Neural cell (in vitro differentiated cells): ENCODE measurements around the gene ST3GAL3. TPM values are rescaled to one million over a fixed set of nuclear protein-coding genes. Genes with fewer than 3 reads are reported as not detected.

Experiments used
- H2AFZ ChIP-seq: fragments of 200-600, 300-800 bp; sonication (generic), shearing (Covaris generic); 2 replicates; pipeline ENCODE4 v1.6.0; 2014; ENCODE audit warnings: low read depth, mild to moderate bottlenecking, antibody characterized with exemption, low read length, moderate library complexity
- H3F3A ChIP-seq: fragments of 200-600 bp; shearing (Covaris generic); 2 replicates; pipeline ENCODE4 v1.6.1; 2016; ENCODE audit warnings: mild to moderate bottlenecking, moderate library complexity, mixed read lengths, antibody characterized with exemption, low read length; ENCODE audit not compliant: insufficient read depth, poor library complexity, severe bottlenecking
- H3K27ac ChIP-seq: fragments of 200-600, 300-800 bp; sonication (generic), shearing (Covaris generic); 2 replicates; pipeline ENCODE4 v1.5.1; 2014; ENCODE audit warnings: mild to moderate bottlenecking, low read length, moderate library complexity
- H3K27me3 ChIP-seq: fragments of 300-800, 200-600 bp; sonication (generic), shearing (Covaris generic); 2 replicates; pipeline ENCODE4 v1.6.0; 2014; ENCODE audit warnings: mild to moderate bottlenecking, low read depth, low read length, moderate library complexity; ENCODE audit not compliant: insufficient read depth
- H3K36me3 ChIP-seq: fragments of 300-800, 200-600 bp; sonication (generic), shearing (Covaris generic); 2 replicates; pipeline ENCODE4 v1.5.1; 2014; ENCODE audit warnings: mild to moderate bottlenecking, antibody characterized with exemption, low read length, moderate library complexity; ENCODE audit not compliant: insufficient read depth
- H3K4me2 ChIP-seq: fragments of 300-800, 200-600 bp; sonication (generic), shearing (Covaris generic); 2 replicates; pipeline ENCODE4 v1.6.0; 2014; ENCODE audit warnings: mild to moderate bottlenecking, low read length
- H3K4me3 ChIP-seq: fragments of 300-800, 200-600 bp; sonication (generic), shearing (Covaris generic); 2 replicates; pipeline ENCODE4 v1.5.1; 2014; ENCODE audit warnings: mild to moderate bottlenecking, low read length, moderate library complexity
- H3K79me2 ChIP-seq: fragments of 200-600 bp; shearing (Covaris generic); replicated peaks from 2 replicates; pipeline ENCODE4 v1.6.0; 2014; ENCODE audit warnings: mild to moderate bottlenecking, low read length, moderate library complexity; ENCODE audit not compliant: insufficient read depth
- H3K9ac ChIP-seq: fragments of 300-800, 200-600 bp; sonication (generic), shearing (Covaris generic); 2 replicates; pipeline ENCODE4 v1.6.1; 2016; ENCODE audit warnings: mild to moderate bottlenecking, low read length, mixed read lengths
- H3K9me2 ChIP-seq: fragments of 200-600 bp; shearing (Covaris generic); 2 replicates; pipeline ENCODE4 v1.6.1; 2016; ENCODE audit warnings: mild to moderate bottlenecking, low read length, mixed read lengths; ENCODE audit not compliant: insufficient read depth
- H3K9me3 ChIP-seq: fragments of 200-600, 300-800 bp; sonication (generic), shearing (Covaris generic); 2 replicates; pipeline ENCODE4 v1.6.1; 2016; ENCODE audit warnings: mild to moderate bottlenecking, mixed run types, low read length, moderate library complexity, mixed read lengths
- H4K20me1 ChIP-seq: fragments of 200-600 bp; shearing (Covaris generic); 2 replicates; pipeline ENCODE4 v1.6.1; 2016; ENCODE audit warnings: mild to moderate bottlenecking, mixed run types; ENCODE audit not compliant: insufficient read depth
- EP300 ChIP-seq: fragments of 450-650 bp; conservative IDR thresholded peaks from 2 replicates; pipeline ENCODE4 v1.6.1; 2014; ENCODE audit warnings: antibody characterized with exemption, mild to moderate bottlenecking, moderate library complexity; ENCODE audit not compliant: poor library complexity, severe bottlenecking
- EZH2 ChIP-seq: fragments of 200-600, 300-800 bp; shearing (Covaris generic), sonication (generic); IDR thresholded peaks from 2 replicates; pipeline ENCODE4 v1.6.1; 2014; ENCODE audit warnings: antibody characterized with exemption, low read length, borderline replicate concordance, mild to moderate bottlenecking; ENCODE audit not compliant: insufficient read depth, poor library complexity, severe bottlenecking
- MXI1 ChIP-seq: fragments of 450-650 bp; conservative IDR thresholded peaks from 2 replicates; pipeline ENCODE4 v1.6.1; 2014; ENCODE audit warnings: antibody characterized with exemption, mild to moderate bottlenecking; ENCODE audit not compliant: poor library complexity, severe bottlenecking
- POLR2AphosphoS5 ChIP-seq: IDR thresholded peaks from 2 replicates; pipeline ENCODE4 v1.6.1; 2012
- RAD21 ChIP-seq: fragments of 450-650 bp; conservative IDR thresholded peaks from 2 replicates; pipeline ENCODE4 v1.6.1; 2014; ENCODE audit warnings: antibody characterized with exemption, mild to moderate bottlenecking, moderate library complexity
- SMC3 ChIP-seq: fragments of 450-650 bp; conservative IDR thresholded peaks from 2 replicates; pipeline ENCODE4 v1.6.1; 2014; ENCODE audit warnings: antibody characterized with exemption, mild to moderate bottlenecking, moderate library complexity; ENCODE audit not compliant: poor library complexity
- TAF1 ChIP-seq: IDR thresholded peaks from 2 replicates; pipeline ENCODE4 v1.6.1; 2012; ENCODE audit warnings: low read depth
- polyA plus RNA-seq: library from polyadenylated mRNA; depleted of rRNA; stranded (reverse); fragments of >200 nt; gene quantifications from 2 replicates; pipeline ENCODE4 v1.2.3, GENCODE V29; 2014
- TF ChIP-seq, protein P1 (sequence below): fragments of 450-650 bp; IDR thresholded peaks from 2 replicates; pipeline ENCODE4 v1.5.1; 2014; ENCODE audit warnings: antibody characterized with exemption, mild to moderate bottlenecking, moderate library complexity; ENCODE audit not compliant: poor library complexity, severe bottlenecking
- TF ChIP-seq, protein P2 (sequence below): IDR thresholded peaks from 2 replicates; pipeline ENCODE4 v1.6.1; 2012; ENCODE audit warnings: borderline replicate concordance

Gene ST3GAL3
- polyA plus RNA-seq, 1 donor from 2014 or later, result 36.8 TPM

DNA sequence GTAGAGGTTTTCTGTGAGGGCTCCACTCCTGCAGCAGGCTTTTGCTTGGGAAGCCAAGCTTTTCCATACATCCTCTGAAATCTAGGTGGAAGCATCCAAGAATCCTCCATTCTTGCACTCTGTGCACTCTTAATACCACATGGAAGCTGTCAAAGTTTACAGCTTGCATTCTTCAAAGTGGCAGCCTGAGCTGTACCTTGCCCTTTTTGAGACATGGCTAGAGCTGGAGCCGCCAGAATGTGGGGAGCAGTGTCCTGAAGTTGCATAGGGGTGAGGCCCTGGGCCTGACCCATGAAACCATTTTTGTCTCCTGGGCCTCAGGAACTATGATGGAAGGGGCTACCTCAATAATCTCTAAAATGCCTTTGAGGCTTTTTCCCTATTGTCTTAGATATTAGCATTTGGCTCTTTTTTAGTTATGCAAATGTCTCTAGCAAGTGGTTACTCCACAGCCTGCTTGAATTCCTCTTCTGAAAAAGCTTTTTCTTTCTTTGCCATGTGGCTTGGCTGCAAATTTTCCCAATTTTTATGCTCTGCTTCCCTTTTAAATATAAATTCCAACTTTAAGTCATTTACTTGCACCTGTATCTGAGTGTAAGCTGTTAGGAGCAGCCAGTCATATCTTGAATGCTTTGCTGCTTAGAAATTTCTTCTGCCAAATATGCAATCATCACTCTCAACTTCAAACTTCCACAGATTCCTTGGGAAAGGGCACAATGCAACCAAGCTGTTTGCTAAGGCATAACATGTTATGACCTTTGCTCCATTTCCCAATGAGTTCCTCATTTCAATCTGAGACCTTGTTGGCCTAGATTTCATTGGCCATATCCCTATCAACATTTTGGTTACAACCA is 134.2 kb downstream of the ST3GAL3 start:
- H4K20me1 ChIP-seq, result no peaks in the 10 kb centered on the region
- no peaks in the 10 kb centered on the region for H3K36me3 ChIP-seq
- no peak overlapping the region for H2AFZ ChIP-seq
- H3K9me3 ChIP-seq, result no peaks in the 10 kb centered on the region
- no peak overlapping the region for H3K4me2 ChIP-seq
- H3K27me3 ChIP-seq, result no peaks in the 10 kb centered on the region
- TF ChIP-seq RAD21 (no peak), MXI1 (no peak), EP300 (no peak), SMC3 (no peak), EZH2 (no peak), TAF1 (no peak), POLR2AphosphoS5 (no peak)
- TF ChIP-seq, protein P1, sequence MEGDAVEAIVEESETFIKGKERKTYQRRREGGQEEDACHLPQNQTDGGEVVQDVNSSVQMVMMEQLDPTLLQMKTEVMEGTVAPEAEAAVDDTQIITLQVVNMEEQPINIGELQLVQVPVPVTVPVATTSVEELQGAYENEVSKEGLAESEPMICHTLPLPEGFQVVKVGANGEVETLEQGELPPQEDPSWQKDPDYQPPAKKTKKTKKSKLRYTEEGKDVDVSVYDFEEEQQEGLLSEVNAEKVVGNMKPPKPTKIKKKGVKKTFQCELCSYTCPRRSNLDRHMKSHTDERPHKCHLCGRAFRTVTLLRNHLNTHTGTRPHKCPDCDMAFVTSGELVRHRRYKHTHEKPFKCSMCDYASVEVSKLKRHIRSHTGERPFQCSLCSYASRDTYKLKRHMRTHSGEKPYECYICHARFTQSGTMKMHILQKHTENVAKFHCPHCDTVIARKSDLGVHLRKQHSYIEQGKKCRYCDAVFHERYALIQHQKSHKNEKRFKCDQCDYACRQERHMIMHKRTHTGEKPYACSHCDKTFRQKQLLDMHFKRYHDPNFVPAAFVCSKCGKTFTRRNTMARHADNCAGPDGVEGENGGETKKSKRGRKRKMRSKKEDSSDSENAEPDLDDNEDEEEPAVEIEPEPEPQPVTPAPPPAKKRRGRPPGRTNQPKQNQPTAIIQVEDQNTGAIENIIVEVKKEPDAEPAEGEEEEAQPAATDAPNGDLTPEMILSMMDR, result no peak
- TF ChIP-seq, protein P2, sequence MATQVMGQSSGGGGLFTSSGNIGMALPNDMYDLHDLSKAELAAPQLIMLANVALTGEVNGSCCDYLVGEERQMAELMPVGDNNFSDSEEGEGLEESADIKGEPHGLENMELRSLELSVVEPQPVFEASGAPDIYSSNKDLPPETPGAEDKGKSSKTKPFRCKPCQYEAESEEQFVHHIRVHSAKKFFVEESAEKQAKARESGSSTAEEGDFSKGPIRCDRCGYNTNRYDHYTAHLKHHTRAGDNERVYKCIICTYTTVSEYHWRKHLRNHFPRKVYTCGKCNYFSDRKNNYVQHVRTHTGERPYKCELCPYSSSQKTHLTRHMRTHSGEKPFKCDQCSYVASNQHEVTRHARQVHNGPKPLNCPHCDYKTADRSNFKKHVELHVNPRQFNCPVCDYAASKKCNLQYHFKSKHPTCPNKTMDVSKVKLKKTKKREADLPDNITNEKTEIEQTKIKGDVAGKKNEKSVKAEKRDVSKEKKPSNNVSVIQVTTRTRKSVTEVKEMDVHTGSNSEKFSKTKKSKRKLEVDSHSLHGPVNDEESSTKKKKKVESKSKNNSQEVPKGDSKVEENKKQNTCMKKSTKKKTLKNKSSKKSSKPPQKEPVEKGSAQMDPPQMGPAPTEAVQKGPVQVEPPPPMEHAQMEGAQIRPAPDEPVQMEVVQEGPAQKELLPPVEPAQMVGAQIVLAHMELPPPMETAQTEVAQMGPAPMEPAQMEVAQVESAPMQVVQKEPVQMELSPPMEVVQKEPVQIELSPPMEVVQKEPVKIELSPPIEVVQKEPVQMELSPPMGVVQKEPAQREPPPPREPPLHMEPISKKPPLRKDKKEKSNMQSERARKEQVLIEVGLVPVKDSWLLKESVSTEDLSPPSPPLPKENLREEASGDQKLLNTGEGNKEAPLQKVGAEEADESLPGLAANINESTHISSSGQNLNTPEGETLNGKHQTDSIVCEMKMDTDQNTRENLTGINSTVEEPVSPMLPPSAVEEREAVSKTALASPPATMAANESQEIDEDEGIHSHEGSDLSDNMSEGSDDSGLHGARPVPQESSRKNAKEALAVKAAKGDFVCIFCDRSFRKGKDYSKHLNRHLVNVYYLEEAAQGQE, result no peak
- no peaks in the 10 kb centered on the region for H3F3A ChIP-seq
- no peaks in the 10 kb centered on the region for H3K9me2 ChIP-seq
- H3K27ac ChIP-seq, result no peak overlapping the region
- no peak overlapping the region for H3K4me3 ChIP-seq
- H3K9ac ChIP-seq, result no peak overlapping the region
- H3K79me2 ChIP-seq, result no peaks in the 10 kb centered on the region

DNA sequence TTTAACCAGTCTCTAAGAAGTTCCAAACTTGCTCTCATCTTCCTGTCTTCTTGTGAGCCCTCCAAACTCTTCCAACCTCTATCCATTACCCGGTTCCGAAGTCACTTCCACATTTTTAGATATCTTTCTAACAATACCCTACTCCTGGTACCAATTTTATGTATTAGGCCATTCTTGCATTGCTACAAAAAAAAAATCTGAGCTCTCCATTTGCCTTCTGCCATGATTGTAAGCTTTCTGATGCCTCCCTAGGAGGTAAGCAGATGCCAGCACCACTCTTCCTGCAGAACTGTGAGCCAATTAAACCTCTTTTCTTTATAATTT is 134.8 kb downstream of the ST3GAL3 start:
- Histone ChIP-seq H3K27me3 (no peaks in the 10 kb centered on the region), H4K20me1 (no peaks in the 10 kb centered on the region), H3K9me3 (no peaks in the 10 kb centered on the region), H3K9ac (no peak overlapping the region), H2AFZ (no peak overlapping the region), H3K9me2 (no peaks in the 10 kb centered on the region), H3F3A (no peaks in the 10 kb centered on the region), H3K79me2 (no peaks in the 10 kb centered on the region), H3K4me3 (no peak overlapping the region), H3K36me3 (no peaks in the 10 kb centered on the region), H3K4me2 (no peak overlapping the region), H3K27ac (no peak overlapping the region)
- TF ChIP-seq, protein P2, result no peak
- TF ChIP-seq, protein P1, result no peak
- no peak for TF ChIP-seq TAF1
- TF ChIP-seq POLR2AphosphoS5, result no peak
- no peak for TF ChIP-seq MXI1
- TF ChIP-seq SMC3, result no peak
- no peak for TF ChIP-seq RAD21
- TF ChIP-seq EZH2, result no peak
